ENCODE measurements around the gene EFNA5.

Gene EFNA5

DNA sequence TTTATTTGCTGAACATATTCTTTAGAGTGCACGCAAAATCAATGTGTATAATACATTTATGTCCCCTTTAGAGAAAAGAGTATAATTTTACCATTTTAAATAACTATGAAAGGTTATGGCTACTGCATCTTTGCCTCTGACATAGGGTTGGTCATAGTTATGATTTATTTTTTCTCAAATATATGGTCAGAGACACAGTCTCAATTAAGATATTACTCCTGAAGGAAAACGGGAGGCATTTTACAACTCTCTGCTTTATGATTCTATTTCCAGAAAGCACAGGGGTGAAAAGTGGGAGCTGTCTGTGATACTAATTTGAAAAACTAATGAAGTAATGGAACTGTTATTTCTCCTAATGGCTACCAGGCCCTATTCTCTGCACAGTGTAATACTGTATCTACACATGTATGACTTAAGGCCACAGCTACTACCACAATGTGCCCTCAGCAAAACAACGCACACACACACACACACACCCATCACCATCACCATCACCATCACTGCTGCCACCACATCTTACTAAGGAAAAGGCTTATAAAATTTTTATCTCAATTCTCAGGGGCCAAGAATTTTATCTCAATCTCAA is 262.9 kb downstream of the EFNA5 start:
- no peak for ATAC-seq
- TF ChIP-seq CSDC2 (CRISPR knock-in tag; IDR thresholded peaks at IDR 0.05) = no peak
- no peak for TF ChIP-seq ISL1 (CRISPR knock-in tag; IDR thresholded peaks at IDR 0.05)
- no peak for TF ChIP-seq ESRRG (CRISPR knock-in tag; IDR thresholded peaks at IDR 0.05)
- TF ChIP-seq ZC3H10 (CRISPR knock-in tag; IDR thresholded peaks at IDR 0.05) = no peak
- no peak for TF ChIP-seq RARB (CRISPR knock-in tag; IDR thresholded peaks at IDR 0.05)
- TF ChIP-seq TCF4 (CRISPR knock-in tag; IDR thresholded peaks at IDR 0.05; ENCODE audit: borderline replicate concordance) = no peak
- no peak for TF ChIP-seq ZNF8 (CRISPR knock-in tag; IDR thresholded peaks at IDR 0.05)

DNA sequence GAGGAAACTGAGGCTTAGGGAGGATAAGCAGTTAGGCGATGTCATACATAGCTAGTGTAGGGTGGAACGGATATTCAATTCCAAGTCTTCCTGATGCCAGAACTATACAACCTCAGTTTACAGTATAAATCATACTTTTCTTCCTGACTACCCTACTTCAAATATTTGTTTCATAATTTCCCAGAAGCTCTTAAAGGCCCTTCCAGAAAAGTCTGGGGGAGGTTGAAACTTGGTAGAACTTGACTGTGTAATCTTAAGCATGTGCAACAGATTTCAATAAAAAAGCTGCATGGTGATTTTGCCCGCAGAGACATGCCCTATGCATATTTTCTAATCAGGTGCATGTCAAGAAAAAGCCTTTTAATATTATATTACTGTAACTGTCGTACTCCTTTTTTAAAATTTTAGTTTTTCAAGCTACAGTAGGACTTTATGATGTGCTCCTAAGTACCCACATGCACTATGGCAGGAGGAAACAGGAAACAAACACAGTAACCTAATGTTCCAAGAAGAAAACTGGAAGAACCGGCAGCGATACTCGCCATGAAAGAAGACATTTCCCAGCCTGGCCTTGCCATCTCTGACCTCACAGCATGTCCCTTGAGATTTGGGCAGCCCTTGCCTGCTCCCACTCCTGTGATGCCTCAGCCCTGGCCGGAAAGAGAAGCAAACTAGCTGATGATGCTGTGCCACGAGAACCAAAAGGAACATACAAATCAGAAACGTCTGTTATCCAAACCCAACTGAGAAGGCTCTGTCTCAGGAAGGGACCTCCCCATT is 266.0 kb downstream of the EFNA5 start:
- ATAC-seq = no peak
- TF ChIP-seq SNAI2 (CRISPR knock-in tag; IDR thresholded peaks at IDR 0.05) = no peak
- TF ChIP-seq, protein P1, sequence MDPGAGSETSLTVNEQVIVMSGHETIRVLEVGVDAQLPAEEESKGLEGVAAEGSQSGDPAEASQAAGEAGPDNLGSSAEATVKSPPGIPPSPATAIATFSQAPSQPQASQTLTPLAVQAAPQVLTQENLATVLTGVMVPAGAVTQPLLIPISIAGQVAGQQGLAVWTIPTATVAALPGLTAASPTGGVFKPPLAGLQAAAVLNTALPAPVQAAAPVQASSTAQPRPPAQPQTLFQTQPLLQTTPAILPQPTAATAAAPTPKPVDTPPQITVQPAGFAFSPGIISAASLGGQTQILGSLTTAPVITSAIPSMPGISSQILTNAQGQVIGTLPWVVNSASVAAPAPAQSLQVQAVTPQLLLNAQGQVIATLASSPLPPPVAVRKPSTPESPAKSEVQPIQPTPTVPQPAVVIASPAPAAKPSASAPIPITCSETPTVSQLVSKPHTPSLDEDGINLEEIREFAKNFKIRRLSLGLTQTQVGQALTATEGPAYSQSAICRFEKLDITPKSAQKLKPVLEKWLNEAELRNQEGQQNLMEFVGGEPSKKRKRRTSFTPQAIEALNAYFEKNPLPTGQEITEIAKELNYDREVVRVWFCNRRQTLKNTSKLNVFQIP (CRISPR knock-in tag; IDR thresholded peaks at IDR 0.05; ENCODE audit: borderline replicate concordance, low read depth) = no peak
- TF ChIP-seq GLIS3 (CRISPR knock-in tag; IDR thresholded peaks at IDR 0.05) = no peak
- TF ChIP-seq, protein P2, sequence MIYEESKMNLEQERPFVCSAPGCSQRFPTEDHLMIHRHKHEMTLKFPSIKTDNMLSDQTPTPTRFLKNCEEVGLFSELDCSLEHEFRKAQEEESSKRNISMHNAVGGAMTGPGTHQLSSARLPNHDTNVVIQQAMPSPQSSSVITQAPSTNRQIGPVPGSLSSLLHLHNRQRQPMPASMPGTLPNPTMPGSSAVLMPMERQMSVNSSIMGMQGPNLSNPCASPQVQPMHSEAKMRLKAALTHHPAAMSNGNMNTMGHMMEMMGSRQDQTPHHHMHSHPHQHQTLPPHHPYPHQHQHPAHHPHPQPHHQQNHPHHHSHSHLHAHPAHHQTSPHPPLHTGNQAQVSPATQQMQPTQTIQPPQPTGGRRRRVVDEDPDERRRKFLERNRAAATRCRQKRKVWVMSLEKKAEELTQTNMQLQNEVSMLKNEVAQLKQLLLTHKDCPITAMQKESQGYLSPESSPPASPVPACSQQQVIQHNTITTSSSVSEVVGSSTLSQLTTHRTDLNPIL (CRISPR knock-in tag; IDR thresholded peaks at IDR 0.05; ENCODE audit: low read depth) = no peak
- no peak for TF ChIP-seq TOX (CRISPR knock-in tag; IDR thresholded peaks at IDR 0.05; ENCODE audit: borderline replicate concordance)
- TF ChIP-seq, protein P3, sequence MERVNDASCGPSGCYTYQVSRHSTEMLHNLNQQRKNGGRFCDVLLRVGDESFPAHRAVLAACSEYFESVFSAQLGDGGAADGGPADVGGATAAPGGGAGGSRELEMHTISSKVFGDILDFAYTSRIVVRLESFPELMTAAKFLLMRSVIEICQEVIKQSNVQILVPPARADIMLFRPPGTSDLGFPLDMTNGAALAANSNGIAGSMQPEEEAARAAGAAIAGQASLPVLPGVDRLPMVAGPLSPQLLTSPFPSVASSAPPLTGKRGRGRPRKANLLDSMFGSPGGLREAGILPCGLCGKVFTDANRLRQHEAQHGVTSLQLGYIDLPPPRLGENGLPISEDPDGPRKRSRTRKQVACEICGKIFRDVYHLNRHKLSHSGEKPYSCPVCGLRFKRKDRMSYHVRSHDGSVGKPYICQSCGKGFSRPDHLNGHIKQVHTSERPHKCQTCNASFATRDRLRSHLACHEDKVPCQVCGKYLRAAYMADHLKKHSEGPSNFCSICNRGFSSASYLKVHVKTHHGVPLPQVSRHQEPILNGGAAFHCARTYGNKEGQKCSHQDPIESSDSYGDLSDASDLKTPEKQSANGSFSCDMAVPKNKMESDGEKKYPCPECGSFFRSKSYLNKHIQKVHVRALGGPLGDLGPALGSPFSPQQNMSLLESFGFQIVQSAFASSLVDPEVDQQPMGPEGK (CRISPR knock-in tag; IDR thresholded peaks at IDR 0.05; ENCODE audit: borderline replicate concordance) = no peak
- TF ChIP-seq ESRRG (CRISPR knock-in tag; IDR thresholded peaks at IDR 0.05) = no peak
- TF ChIP-seq PPARA (CRISPR knock-in tag; IDR thresholded peaks at IDR 0.05; ENCODE audit: borderline replicate concordance) = no peak
- TF ChIP-seq BACH2 (CRISPR knock-in tag; IDR thresholded peaks at IDR 0.05; ENCODE audit: borderline replicate concordance) = no peak
- no peak for TF ChIP-seq ARNTL (CRISPR knock-in tag; IDR thresholded peaks at IDR 0.05; ENCODE audit: borderline replicate concordance, low read depth)
- TF ChIP-seq CSDC2 (CRISPR knock-in tag; IDR thresholded peaks at IDR 0.05) = no peak
- TF ChIP-seq ISL1 (CRISPR knock-in tag; IDR thresholded peaks at IDR 0.05) = no peak
- no peak for TF ChIP-seq ZNF8 (CRISPR knock-in tag; IDR thresholded peaks at IDR 0.05)
- no peak for TF ChIP-seq ZFP30 (CRISPR knock-in tag; IDR thresholded peaks at IDR 0.05)
- TF ChIP-seq, protein P4, sequence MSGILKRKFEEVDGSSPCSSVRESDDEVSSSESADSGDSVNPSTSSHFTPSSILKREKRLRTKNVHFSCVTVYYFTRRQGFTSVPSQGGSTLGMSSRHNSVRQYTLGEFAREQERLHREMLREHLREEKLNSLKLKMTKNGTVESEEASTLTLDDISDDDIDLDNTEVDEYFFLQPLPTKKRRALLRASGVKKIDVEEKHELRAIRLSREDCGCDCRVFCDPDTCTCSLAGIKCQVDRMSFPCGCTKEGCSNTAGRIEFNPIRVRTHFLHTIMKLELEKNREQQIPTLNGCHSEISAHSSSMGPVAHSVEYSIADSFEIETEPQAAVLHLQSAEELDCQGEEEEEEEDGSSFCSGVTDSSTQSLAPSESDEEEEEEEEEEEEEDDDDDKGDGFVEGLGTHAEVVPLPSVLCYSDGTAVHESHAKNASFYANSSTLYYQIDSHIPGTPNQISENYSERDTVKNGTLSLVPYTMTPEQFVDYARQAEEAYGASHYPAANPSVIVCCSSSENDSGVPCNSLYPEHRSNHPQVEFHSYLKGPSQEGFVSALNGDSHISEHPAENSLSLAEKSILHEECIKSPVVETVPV (CRISPR knock-in tag; IDR thresholded peaks at IDR 0.05) = no peak

DNA sequence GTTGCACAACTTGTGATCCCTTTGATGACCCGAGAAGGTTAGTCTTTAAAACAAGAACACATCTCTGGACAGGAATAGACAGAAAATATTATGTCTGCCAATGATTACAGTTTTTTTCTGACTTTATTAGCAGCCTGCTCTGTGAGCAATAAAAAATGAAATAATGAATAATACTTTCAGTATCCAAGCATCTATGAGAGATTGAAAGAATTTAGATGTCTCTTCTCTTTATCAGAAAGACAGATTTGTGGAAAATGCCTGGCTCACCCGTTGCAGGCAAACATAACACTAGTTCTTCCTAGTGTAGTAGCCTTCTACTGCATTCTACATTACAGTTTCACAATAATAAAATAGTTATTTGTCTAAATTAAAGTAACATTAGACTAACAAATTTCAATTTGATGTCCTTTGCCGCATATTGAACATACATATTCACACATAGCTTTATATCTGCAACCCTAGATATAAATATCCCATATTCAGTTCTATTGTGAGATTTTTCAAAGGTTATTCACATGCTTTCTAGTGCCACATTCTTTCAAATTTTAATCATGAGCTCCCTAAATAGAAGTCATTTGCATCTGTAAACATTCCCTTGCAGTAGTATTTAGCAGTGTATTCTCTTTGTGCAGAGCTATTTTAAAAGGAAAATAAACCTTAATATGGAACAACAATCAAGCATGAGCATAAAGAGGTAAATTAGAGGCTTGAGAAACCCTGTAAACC is 267.3 kb downstream of the EFNA5 start:
- TF ChIP-seq TCF4 (CRISPR knock-in tag; IDR thresholded peaks at IDR 0.05; ENCODE audit: borderline replicate concordance) = no peak
- TF ChIP-seq ARNTL (CRISPR knock-in tag; IDR thresholded peaks at IDR 0.05; ENCODE audit: borderline replicate concordance, low read depth) = no peak
- TF ChIP-seq RARB (CRISPR knock-in tag; IDR thresholded peaks at IDR 0.05) = no peak
- no peak for TF ChIP-seq ZNF8 (CRISPR knock-in tag; IDR thresholded peaks at IDR 0.05)
- no peak for TF ChIP-seq ZC3H10 (CRISPR knock-in tag; IDR thresholded peaks at IDR 0.05)
- no peak for TF ChIP-seq ZNF565 (CRISPR knock-in tag; conservative IDR thresholded peaks at IDR 0.05; ENCODE audit: low read depth)
- TF ChIP-seq ESRRG (CRISPR knock-in tag; IDR thresholded peaks at IDR 0.05) = no peak
- no peak for TF ChIP-seq OSR1 (CRISPR knock-in tag; IDR thresholded peaks at IDR 0.05)
- ATAC-seq = 0 out of 3 replicates have a peak, but pooled peaks have one; percentile 24
